Measurements from ENCODE around the gene FBXL3.
A peak's percentile ranks its signal among the peaks of the same experiment; 100 is the strongest.

FBXL3 gene

GRCh38 chr13:76980075-76980718 is 46.8 kb downstream of the FBXL3 start:
- no peak overlapping the region for H3K27ac ChIP-seq
- no peaks in the 10 kb centered on the region for H3K36me3 ChIP-seq (ENCODE audit: control insufficient read depth, insufficient read depth, low read length)
- H3K79me2 ChIP-seq, result no peaks in the 10 kb centered on the region
- no peaks in the 10 kb centered on the region for H3K4me1 ChIP-seq
- peak overlapping the region; percentile 27 for H3K4me3 ChIP-seq (ENCODE audit: low read depth, low read length)
- H2AFZ ChIP-seq, result peak overlapping the region; percentile 70
- no peaks in the 10 kb centered on the region for H3K27me3 ChIP-seq (ENCODE audit: control insufficient read depth, insufficient read depth, low read length)
- H3K9me3 ChIP-seq (ENCODE audit: control insufficient read depth, low read length), result no peaks in the 10 kb centered on the region
- no peak overlapping the region for H3K9ac ChIP-seq
- peak overlapping the region; percentile 40 for H3K4me2 ChIP-seq (ENCODE audit: low read length)
- TF ChIP-seq CTCF (IDR thresholded peaks at IDR 0.05), result peak; percentile 88

- H3K36me3 ChIP-seq (ENCODE audit: control insufficient read depth, insufficient read depth, low read length), result no peaks in the 10 kb centered on the region
- no peaks in the 10 kb centered on the region for H3K27me3 ChIP-seq (ENCODE audit: control insufficient read depth, insufficient read depth, low read length)
- no peak overlapping the region for H3K27ac ChIP-seq
- H3K4me1 ChIP-seq, result no peaks in the 10 kb centered on the region
- no peaks in the 10 kb centered on the region for H3K9me3 ChIP-seq (ENCODE audit: control insufficient read depth, low read length)
- H3K4me2 ChIP-seq (ENCODE audit: low read length), result no peak overlapping the region
- H2AFZ ChIP-seq, result no peak overlapping the region
- no peaks in the 10 kb centered on the region for H3K79me2 ChIP-seq
- TF ChIP-seq CTCF (IDR thresholded peaks at IDR 0.05), result no peak
- H3K4me3 ChIP-seq (ENCODE audit: low read depth, low read length), result no peak overlapping the region
- H3K9ac ChIP-seq, result no peak overlapping the region
These were observed 50.0 kb downstream of the FBXL3 start for GRCh38 chr13:76976929-76977328.

- H3K27ac ChIP-seq, result no peak overlapping the region
- no peak for TF ChIP-seq CTCF (IDR thresholded peaks at IDR 0.05)
- peak overlapping the region; percentile 13 for H2AFZ ChIP-seq
- peak overlapping the region; percentile 50 for H3K4me2 ChIP-seq (ENCODE audit: low read length)
- H3K9me3 ChIP-seq (ENCODE audit: control insufficient read depth, low read length), result no peaks in the 10 kb centered on the region
- H3K36me3 ChIP-seq (ENCODE audit: control insufficient read depth, insufficient read depth, low read length), result no peaks in the 10 kb centered on the region
- H3K4me3 ChIP-seq (ENCODE audit: low read depth, low read length), result no peak overlapping the region
- no peaks in the 10 kb centered on the region for H3K79me2 ChIP-seq
- no peak overlapping the region for H3K9ac ChIP-seq
- H3K27me3 ChIP-seq (ENCODE audit: control insufficient read depth, insufficient read depth, low read length), result no peaks in the 10 kb centered on the region
- H3K4me1 ChIP-seq, result no peaks in the 10 kb centered on the region
These were observed 50.5 kb downstream of the FBXL3 start for GRCh38 chr13:76976490-76976889.

GRCh38 chr13:76975863-76976262 is 51.1 kb downstream of the FBXL3 start:
- H3K36me3 ChIP-seq (ENCODE audit: control insufficient read depth, insufficient read depth, low read length), result no peaks in the 10 kb centered on the region
- H3K4me3 ChIP-seq (ENCODE audit: low read depth, low read length), result no peak overlapping the region
- no peaks in the 10 kb centered on the region for H3K9me3 ChIP-seq (ENCODE audit: control insufficient read depth, low read length)
- no peaks in the 10 kb centered on the region for H3K4me1 ChIP-seq
- H3K79me2 ChIP-seq, result no peaks in the 10 kb centered on the region
- H3K27ac ChIP-seq, result no peak overlapping the region
- H3K4me2 ChIP-seq (ENCODE audit: low read length), result no peak overlapping the region
- TF ChIP-seq CTCF (IDR thresholded peaks at IDR 0.05), result no peak
- H3K9ac ChIP-seq, result no peak overlapping the region
- no peak overlapping the region for H2AFZ ChIP-seq
- H3K27me3 ChIP-seq (ENCODE audit: control insufficient read depth, insufficient read depth, low read length), result no peaks in the 10 kb centered on the region

GRCh38 chr13:76974618-76974975 is 52.4 kb downstream of the FBXL3 start:
- no peak overlapping the region for H3K27ac ChIP-seq
- no peak overlapping the region for H2AFZ ChIP-seq
- no peak overlapping the region for H3K4me2 ChIP-seq (ENCODE audit: low read length)
- no peaks in the 10 kb centered on the region for H3K27me3 ChIP-seq (ENCODE audit: control insufficient read depth, insufficient read depth, low read length)
- no peak for TF ChIP-seq CTCF (IDR thresholded peaks at IDR 0.05)
- H3K4me1 ChIP-seq, result no peaks in the 10 kb centered on the region
- H3K36me3 ChIP-seq (ENCODE audit: control insufficient read depth, insufficient read depth, low read length), result no peaks in the 10 kb centered on the region
- H3K9me3 ChIP-seq (ENCODE audit: control insufficient read depth, low read length), result no peaks in the 10 kb centered on the region
- H3K4me3 ChIP-seq (ENCODE audit: low read depth, low read length), result no peak overlapping the region
- H3K79me2 ChIP-seq, result no peaks in the 10 kb centered on the region
- H3K9ac ChIP-seq, result no peak overlapping the region
